ENCODE data around the gene SPIB. TPM values are rescaled to one million over a fixed set of nuclear protein-coding genes. Genes with fewer than 3 reads are reported as not detected.
A peak's percentile ranks its signal among the peaks of the same experiment; 100 is the strongest.

SPIB gene
- total and polyA plus RNA-seq, 12 donors = 0.10 to 0.42 (median 0.20) TPM; not detected in 9

DNA sequence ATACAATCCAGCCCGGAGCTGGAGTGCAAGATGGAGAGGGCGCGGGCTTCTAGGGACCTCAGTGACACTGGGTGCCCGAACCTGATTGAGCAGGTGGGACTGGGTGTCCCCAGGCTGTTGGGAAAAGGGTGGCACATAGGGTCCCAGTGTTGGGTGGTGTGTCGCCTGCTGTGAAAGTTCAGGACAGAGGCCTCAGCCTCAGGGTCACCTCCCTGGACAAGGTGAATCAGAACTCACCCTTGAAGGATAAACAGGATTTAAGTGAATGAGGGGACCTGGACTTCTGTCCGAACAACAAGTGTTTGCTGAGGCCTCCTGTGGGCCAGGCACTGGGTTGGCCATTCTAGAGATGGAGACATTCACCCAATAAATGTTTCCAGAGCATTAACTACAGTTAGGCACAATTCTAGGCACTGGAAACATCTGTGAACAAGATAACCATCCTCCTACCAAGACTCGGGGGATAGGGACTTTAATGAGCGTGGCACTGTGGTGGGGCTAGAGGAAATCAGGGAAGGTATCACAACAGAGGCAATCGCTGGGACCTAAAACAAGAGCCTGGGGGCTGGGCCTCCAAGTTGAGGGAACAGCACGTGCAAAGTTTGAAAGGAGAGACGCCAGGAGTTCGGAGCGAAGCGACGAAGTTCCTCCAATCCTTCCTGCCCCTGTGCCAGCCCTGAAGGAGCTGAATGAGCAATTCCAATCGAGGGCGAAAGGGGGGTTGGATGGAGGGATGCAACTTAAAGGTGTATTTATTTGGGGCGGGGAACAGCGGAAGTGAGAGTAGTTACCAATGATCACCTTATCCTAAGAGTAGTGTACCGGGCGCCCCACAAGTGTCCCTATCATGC lies 35.5 kb upstream of the SPIB start:
- H3K36me3 ChIP-seq = peaks cover 2 to 58% (median 36%) of the 10 kb centered on the region in 9 donors
- H3K4me1 ChIP-seq = peaks cover 8 to 45% (median 27%) of the 10 kb centered on the region in 9 donors
- WGBS, 2 donors = 52 to 57% methylated on average over 21 of the region's 21 CpGs

DNA sequence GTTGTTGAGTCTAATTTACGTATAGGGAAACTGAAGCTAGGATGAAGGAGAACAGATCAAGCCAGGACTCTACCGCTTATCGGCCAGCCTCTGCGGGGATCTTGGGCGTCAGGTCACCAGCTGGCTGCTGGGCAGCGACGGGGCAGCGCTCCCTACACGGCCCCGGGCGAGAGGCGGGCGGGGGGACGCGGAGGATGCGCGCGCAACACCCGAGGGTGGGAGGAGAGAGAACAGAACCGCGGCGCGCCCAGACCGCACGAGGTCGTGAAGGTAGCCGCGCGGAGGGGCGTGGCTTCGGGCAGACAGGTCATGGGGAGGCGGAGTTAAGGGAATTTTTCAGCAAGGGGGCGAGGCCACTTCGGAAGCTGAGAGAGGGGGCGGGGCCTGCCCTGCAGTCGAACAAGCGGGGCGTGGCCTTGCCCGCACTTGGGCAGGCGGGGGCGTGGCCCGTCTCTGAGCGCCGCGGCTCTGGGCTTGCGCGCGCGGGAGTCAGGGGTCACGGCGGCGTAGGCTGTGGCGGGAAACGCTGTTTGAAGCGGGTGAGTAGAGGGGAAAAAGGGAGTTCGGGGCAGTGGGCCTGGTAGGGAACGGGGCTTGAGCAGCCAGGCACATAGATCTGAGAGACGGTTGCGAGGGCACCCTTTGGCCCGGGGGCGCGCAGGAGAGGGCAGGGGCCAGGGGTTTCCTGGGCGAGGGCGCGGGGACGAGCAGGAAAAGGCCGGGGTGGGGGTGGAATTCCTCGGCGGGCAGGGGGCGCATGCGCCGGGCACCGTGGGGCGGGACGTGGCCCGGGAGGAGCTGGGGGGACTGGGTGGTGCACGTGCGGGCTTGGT lies 34.7 kb upstream of the SPIB start, which contains the start of gene POLD1:
TSS of gene POLD1 (plus strand) at position 496 of the 833 bp plus-strand sequence. CDS start 14,505 bp downstream, outside the sequence.
- TF ChIP-seq, protein P1, sequence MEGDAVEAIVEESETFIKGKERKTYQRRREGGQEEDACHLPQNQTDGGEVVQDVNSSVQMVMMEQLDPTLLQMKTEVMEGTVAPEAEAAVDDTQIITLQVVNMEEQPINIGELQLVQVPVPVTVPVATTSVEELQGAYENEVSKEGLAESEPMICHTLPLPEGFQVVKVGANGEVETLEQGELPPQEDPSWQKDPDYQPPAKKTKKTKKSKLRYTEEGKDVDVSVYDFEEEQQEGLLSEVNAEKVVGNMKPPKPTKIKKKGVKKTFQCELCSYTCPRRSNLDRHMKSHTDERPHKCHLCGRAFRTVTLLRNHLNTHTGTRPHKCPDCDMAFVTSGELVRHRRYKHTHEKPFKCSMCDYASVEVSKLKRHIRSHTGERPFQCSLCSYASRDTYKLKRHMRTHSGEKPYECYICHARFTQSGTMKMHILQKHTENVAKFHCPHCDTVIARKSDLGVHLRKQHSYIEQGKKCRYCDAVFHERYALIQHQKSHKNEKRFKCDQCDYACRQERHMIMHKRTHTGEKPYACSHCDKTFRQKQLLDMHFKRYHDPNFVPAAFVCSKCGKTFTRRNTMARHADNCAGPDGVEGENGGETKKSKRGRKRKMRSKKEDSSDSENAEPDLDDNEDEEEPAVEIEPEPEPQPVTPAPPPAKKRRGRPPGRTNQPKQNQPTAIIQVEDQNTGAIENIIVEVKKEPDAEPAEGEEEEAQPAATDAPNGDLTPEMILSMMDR (IDR thresholded peaks at IDR 0.05) = no peak

More for the DNA sequence above, 35.5 kb upstream of the SPIB start:
- TF ChIP-seq, protein P1 (IDR thresholded peaks at IDR 0.05) = no peak
- peak overlapping the region in 9 of 10 donors; percentile 67 to 87 (median 79) for H3K27ac ChIP-seq
- H3K4me3 ChIP-seq = peak overlapping the region in 9 of 10 donors; percentile 41 to 65 (median 58)
- no peak for DNase-seq
- intact Hi-C loops (cut with DNase I) = no loop called here
- no peaks in the 10 kb centered on the region for H3K27me3 ChIP-seq
- H3K9me3 ChIP-seq = no peaks in the 10 kb centered on the region
- no peak for ATAC-seq

DNA sequence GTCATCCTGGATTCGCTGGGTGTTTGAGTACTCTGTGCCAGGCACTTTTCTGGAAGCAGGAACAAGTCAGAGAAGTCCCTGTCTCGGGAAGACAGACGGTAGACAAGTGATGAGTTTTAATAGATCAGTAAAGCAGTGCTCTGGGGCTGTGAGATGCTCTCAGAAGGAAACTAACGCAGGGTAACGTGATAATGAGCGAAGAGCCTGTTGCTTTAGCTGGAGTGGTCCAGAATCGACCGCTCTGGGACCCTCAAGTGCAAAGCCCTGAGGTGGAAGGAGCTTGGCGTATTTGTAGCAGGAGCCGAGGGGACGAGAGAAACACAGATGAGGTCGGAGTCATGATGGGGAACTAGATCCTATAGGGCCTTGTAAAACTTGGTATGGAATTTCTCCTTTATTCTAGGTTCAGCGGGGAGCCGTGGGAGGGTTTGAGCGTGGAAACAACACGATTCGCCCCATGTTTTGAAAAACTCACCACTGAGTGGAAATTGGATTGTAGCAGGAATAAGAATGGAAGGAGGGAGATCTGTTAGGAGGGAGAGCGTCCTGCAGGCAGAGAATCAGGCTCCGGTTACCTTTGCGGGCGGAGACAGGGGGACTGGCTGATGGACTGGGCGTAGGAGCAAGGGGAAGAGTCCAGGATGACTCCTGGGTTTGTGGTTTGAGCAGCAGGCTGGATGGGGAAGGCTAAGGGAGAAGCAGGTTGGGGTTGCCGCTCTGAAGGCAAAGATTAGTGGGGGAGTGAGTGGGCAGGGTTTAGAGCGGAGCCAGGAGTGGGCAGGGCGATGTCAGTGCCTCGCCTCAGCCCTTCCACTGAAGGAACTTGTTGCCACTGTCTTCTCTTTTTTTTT lies 33.8 kb upstream of the SPIB start:
- Histone ChIP-seq H3K4me3 (peak overlapping the region; percentile 41 to 65 (median 58)), H3K4me1 (peaks cover 8 to 35% (median 25%) of the 10 kb centered on the region in 9 donors), H3K27ac (peak overlapping the region in 9 of 10 donors; percentile 67 to 87 (median 79)), H3K27me3 (no peaks in the 10 kb centered on the region), H3K36me3 (peaks cover 0 to 41% (median 22%) of the 10 kb centered on the region in 9 donors), H3K9me3 (no peaks in the 10 kb centered on the region)
- ATAC-seq = no peak
- TF ChIP-seq, protein P1 (IDR thresholded peaks at IDR 0.05) = no peak
- WGBS, 2 donors = 14 to 15% methylated on average over 26 of the region's 26 CpGs
- intact Hi-C loops (cut with DNase I) = loop anchor here in 1 of 10 donors (1.0 kb wide), 1 partner anchor 16 kb away; no protein-coding TSS in a partner anchor
- DNase-seq = no peak

More for the DNA sequence above, 34.7 kb upstream of the SPIB start, which contains the start of gene POLD1:
- peak within 1 kb of the TSS in 9 of 10 donors; percentile 67 to 87 (median 79) for H3K27ac ChIP-seq
- peaks cover 8 to 37% (median 27%) of the 10 kb centered on the region in 9 donors for H3K4me1 ChIP-seq
- intact Hi-C loops (cut with DNase I) = loop anchor here in 1 of 10 donors (1.0 kb wide), 1 partner anchor 15 kb away; no protein-coding TSS in a partner anchor
- peak within 1 kb of the TSS; percentile 41 to 65 (median 58) for H3K4me3 ChIP-seq
- DNase-seq = peak; percentile 95 to 97
- no peaks in the 10 kb centered on the region for H3K9me3 ChIP-seq
- WGBS, 2 donors = 1% methylated on average over 78 of the region's 78 CpGs
- H3K36me3 ChIP-seq = peaks cover 0 to 50% (median 29%) of the 10 kb centered on the region in 9 donors
- peak; percentile 94 to 97 (median 96) for ATAC-seq
- no peaks in the 10 kb centered on the region for H3K27me3 ChIP-seq
